ENCODE data around the gene ALDH1A1. TPM values are rescaled to one million over a fixed set of nuclear protein-coding genes. Genes with fewer than 3 reads are reported as not detected.

ALDH1A1 gene
- total and polyA plus RNA-seq, 9 of the 15 experiments (the other 6 are each of a cell fraction or from before 2014, with no cell fraction given): 1.8 to 86.3 (median 24.4) TPM

DNA sequence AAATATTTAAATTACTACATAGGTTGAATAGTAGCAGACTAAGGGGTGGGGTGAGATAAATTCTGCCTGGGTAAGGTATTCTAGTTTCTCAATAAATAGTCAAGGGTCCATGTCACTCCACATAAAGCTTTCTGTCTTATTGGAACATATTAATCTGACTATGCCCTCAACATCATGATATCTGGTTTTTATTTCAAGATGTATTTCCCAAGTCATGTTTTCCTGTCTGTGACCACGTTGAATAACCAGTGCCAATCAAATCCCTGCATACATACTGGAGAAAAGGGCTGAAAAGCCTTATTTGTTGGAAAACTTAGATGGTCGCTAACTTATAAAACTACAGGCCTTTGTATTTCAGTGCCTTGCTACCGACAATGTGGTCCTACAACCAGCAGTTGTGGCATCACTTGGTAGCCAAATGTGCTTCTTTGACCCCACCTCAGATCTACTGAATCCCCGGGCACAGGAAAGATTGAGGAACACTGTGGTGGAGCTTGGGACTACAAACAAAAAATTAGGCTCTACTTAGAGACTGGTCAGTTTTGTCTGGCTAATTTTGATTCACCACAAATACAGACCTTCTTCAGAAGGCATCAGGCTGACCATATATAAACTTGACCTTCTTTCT is 39.4 kb downstream of the ALDH1A1 start (continued):
- TF ChIP-seq, protein P1, sequence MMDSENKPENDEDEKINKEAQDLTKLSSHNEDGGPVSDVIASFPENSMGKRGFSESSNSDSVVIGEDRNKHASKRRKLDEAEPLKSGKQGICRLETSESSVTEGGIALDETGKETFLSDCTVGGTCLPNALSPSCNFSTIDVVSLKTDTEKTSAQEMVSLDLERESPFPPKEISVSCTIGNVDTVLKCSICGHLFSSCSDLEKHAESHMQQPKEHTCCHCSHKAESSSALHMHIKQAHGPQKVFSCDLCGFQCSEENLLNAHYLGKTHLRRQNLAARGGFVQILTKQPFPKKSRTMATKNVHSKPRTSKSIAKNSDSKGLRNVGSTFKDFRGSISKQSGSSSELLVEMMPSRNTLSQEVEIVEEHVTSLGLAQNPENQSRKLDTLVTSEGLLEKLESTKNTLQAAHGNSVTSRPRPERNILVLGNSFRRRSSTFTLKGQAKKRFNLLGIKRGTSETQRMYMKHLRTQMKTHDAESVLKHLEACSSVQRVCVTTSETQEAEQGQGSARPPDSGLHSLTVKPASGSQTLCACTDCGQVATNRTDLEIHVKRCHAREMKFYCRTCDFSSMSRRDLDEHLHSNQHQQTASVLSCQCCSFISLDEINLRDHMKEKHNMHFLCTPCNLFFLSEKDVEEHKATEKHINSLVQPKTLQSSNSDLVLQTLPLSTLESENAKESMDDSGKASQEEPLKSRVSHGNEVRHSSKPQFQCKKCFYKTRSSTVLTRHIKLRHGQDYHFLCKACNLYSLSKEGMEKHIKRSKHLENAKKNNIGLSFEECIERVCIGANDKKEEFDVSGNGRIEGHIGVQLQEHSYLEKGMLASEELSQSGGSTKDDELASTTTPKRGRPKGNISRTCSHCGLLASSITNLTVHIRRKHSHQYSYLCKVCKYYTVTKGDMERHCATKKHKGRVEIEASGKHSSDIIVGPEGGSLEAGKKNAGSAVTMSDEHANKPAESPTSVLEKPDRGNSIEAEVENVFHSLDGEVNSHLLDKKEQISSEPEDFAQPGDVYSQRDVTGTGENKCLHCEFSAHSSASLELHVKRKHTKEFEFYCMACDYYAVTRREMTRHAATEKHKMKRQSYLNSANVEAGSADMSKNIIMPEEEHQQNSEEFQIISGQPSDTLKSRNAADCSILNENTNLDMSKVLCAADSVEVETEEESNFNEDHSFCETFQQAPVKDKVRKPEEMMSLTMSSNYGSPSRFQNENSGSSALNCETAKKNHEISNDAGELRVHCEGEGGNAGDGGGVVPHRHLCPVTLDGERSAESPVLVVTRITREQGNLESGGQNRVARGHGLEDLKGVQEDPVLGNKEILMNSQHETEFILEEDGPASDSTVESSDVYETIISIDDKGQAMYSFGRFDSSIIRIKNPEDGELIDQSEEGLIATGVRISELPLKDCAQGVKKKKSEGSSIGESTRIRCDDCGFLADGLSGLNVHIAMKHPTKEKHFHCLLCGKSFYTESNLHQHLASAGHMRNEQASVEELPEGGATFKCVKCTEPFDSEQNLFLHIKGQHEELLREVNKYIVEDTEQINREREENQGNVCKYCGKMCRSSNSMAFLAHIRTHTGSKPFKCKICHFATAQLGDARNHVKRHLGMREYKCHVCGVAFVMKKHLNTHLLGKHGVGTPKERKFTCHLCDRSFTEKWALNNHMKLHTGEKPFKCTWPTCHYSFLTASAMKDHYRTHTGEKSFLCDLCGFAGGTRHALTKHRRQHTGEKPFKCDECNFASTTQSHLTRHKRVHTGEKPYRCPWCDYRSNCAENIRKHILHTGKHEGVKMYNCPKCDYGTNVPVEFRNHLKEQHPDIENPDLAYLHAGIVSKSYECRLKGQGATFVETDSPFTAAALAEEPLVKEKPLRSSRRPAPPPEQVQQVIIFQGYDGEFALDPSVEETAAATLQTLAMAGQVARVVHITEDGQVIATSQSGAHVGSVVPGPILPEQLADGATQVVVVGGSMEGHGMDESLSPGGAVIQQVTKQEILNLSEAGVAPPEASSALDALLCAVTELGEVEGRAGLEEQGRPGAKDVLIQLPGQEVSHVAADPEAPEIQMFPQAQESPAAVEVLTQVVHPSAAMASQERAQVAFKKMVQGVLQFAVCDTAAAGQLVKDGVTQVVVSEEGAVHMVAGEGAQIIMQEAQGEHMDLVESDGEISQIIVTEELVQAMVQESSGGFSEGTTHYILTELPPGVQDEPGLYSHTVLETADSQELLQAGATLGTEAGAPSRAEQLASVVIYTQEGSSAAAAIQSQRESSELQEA (IDR thresholded peaks at IDR 0.05; ENCODE audit: low read depth): no peak
- no peak for TF ChIP-seq ZNF764 (CRISPR knock-in tag; IDR thresholded peaks at IDR 0.05; ENCODE audit: low read depth)
